RPMI7951 (cell line): ENCODE data around the gene MEAK7. TPM values are rescaled to one million over a fixed set of nuclear protein-coding genes. Genes with fewer than 3 reads are reported as not detected.

ENCODE experiments used
- DNase-seq: peaks from one replicate; pipeline ENCODE4 v3.0.0-alpha.2; 2012; ENCODE audit warnings: low read depth
- total RNA-seq: library from RNA; depleted of rRNA; stranded (reverse); fragments of >200 nt; shearing (Covaris generic); gene quantifications from 2 replicates; pipeline ENCODE4 v1.2.3, GENCODE V29; 2014

MEAK7 gene
- total RNA-seq, 1 experiment from 2014 or later = 17.4 TPM

DNA sequence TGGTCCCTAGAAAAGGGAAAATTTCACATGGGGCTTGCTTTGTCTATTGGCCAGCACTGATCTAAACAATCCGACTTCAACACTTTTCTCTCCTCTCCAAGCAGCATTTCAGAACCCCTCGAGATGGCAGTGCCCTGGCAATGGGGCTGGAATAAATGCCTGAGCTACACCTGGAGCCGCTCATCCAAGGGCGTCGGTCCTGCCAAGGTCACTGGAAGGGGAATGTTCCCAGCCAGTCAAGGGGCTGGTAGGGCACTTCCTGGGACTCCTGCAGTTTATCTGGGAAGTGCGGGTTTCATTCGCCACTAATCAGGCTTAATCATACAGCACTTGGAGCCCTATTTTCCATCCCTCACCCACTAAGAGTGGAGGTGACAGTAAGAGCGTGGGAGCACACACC is 17.1 kb downstream of the MEAK7 start:
- DNase-seq = no peak

DNA sequence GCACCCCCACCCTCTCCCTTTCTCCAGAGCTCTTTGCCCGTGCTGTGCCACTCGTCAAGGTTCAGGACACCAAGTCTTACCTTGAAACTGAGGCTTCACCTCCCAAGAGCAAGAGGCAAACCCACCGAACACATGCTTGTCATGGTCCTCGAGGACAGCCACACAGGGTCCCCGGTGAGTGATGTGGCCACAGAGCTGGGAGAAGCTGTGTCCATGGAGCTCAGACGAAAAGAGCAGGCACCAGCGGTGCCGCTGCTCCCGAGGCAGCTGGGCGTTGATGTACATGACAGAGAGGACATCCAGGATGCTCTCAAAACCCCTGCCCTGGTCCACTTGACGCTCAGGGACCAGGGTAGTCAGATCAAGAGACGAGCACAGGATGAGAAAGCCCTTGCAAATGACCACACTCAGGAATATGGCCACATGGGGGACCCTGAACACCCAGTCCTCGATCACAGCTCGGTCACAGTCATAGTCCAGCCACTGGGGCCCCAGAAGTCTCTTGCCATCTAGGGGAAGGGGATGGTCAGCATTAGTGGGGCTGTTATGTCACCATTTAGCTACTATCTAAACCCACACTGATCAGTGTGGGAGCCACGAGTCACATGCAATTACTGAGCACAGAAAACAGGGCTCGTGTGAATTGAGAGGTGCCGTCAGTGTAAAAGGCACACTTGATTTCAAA is 17.8 kb downstream of the MEAK7 start:
- DNase-seq = no peak

DNA sequence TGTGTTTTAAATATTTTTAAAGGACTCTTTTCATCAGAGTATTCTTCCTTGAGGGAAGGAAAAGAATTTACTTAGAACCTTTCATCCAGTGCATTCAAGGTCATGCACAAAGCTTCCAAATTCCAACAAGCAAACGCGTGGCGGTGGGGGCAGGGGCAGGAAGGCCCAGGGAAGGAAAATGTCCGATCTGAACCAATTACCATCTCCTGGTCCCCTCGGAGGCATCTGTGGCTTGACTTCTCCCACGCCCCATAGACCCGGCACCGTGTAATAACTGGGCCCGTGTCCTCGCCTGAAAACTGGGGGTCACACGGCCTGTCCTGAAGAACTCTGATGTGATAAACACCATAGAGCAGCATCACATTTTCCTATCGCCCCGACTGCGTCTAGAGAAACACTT is 18.3 kb downstream of the MEAK7 start:
- DNase-seq = no peak

DNA sequence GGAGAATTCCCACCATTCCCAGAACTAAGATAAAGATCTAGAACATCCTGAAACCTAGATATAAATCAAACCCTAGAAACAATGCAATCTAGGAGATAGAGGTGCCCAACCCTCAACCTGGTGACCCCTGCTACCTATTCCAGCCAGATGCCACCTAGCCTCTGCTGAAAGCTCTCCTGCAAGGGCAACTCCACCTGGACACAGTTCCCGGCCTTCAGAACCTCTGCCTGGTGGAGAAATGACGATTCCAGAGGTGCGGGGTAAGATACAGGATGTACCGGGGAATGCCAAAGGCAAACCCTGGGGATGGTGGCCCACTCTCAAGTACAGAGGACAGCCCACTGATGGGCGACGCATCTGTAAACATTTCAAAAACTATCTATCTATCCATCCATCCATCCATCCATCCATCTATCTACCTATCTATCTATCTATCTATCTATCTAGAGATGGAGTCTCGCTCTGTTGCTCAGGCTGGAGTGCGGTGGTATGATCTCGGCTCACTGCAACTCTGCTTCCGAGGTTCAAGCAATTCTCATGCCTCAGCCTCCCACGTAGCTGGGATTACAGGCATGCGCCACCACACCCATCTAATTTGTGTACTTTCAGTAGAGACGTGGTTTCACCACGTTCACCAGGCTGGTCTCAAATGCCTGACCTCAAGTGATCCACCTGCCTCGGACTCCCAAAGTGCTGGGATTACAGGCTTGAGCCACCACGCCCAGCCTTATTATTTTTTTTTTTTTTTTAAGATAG is 19.0 kb downstream of the MEAK7 start:
- DNase-seq = no peak

DNA sequence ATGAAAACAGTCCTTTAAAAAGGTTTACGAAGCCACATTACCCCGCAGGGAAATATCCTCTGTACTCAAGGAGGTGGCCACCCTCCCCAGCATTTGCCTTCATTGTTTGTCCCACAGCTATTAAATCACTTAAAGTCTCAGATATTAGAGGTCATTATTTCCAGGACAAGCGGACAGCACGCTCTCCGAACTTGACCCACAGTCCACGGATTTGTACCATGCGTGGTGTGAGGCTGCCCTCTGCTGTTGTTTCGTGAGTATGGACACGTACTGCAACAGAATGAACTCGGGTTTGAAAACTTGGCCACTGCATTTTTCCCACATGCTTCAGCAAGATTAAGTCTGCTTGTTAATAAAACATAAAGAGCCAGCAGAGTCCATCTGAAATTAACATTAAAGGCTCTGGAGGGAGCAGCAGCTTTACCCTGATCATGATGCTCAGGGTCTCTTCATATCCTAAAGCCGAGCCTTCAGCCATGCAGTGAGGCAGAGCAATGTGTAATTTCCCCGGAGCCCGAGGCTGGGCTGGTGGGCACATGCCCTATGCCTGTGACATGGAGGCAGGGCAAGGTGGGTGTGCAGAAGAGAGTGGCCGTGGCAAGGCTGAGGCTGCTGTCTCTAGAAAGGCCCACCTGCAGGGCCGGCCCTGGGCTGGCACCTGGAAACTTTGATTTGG is 19.7 kb downstream of the MEAK7 start:
- peak; percentile 24 for DNase-seq

DNA sequence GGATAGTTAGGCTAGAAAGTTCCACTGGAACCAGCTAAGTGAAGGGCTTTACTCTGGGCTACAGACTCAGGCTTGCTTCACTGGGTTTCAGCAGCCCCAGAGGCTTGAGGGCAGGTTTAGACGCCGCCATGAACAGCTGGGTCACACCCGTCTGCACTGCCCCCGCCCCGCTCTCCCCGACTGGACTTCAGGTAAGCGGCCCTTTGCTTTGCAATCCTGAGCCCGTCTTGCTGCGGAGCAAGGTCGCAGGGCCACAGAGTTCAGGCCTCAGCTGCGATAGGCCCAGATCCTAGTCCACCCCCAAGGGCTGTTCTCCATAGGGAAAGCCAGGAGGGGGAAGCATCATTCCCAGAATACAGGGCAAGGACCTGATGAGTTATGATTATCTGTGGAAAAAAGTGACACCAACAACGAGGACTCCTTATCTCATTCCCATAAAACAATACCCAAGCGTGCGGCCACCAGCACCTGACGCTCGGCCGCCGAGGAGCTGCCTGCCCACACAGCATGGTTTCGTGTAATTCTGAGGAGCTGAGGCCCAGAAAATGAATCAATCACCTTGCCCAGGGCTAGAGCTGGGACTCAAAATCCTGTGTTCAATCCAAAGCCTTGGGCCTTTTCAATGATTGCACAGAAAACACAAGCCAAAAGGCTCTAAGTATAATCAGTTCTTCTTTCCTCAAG is 20.4 kb downstream of the MEAK7 start:
- no peak for DNase-seq

DNA sequence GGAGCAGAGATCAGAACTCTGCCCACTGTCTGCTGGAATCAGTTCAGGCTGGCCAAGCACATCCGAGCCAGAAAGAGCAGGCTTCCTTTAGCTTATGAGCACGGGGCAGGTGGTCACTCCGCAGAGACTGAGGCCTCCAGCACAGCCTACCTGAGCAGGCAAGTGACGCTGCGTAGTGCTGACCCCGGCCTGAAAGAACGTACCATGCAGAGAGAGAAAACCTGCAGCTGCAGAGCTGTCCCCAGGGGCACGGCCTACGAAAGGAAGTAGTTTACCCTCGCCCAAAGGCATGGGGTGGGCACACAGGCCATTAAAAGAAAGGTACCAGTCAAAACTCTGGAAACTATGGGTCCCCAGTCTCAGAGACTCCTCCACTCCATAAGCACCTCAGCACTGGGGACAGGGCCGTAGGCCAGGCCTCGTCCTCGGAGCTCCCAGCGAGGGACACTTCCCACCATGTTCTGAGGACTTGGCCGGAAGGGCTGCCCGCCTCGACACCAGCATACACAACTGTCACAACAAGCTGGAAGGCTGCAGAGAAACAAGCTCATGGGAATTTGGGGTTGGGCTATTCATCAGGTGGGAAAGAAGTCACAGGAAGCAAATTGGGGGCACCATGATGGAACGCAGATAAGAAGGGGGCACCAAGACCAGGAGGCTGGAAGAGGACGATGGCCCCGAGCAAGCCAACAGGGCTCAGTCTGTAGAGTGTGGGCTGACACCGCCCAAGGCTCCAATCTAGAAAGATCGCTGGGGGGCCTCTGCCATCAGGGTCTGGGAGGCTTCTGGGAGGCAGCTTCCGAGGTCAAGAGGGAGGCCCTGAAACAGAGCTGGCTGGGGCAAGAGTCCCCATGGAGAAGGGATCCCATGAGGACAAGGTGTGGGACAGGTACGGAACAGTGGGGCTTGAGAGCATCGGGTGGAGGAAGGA is 21.2 kb downstream of the MEAK7 start:
- DNase-seq = no peak

DNA sequence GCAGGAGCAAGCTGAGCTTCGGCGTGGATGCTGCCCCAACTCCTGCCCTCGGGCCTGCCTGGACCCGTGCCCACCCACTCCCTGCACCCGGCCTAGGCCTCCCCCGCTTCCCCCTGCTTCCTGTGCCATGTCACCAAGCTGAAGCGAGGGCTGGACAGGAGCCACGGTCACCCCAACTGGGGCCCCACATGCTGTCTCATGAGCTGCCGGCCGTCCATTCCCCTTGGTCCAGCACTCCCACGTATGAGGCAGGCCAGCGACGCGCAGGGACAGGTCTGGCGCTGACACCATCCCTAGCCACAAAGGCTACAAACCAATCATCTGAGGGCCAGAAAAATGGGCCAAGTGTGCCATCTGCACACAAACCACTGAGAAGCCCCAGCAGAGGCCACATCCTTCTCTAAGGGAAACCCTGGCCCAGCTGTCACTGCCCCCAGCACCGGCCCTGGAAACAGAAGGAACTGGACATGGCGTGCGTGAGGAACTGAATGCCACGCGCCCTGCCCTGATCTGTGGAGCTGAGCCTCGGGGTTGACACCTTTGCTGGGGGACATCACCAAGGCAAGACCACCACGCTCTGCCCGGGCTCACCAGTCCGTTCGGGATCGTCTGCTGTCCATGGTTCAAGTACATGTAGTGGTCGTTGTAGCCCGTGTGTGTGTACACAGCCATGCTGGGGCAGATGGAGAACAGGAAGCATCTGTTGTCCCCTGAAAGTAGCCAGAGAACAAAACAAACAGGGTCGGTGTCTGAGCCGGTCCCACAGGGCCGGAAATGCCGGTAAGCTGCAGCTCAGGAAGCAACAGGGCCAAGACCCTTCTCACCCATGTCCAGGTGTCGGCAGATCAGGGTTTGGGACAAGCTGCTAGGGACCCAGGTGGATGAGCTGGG is 22.2 kb downstream of the MEAK7 start:
- peak; percentile 56 for DNase-seq

DNA sequence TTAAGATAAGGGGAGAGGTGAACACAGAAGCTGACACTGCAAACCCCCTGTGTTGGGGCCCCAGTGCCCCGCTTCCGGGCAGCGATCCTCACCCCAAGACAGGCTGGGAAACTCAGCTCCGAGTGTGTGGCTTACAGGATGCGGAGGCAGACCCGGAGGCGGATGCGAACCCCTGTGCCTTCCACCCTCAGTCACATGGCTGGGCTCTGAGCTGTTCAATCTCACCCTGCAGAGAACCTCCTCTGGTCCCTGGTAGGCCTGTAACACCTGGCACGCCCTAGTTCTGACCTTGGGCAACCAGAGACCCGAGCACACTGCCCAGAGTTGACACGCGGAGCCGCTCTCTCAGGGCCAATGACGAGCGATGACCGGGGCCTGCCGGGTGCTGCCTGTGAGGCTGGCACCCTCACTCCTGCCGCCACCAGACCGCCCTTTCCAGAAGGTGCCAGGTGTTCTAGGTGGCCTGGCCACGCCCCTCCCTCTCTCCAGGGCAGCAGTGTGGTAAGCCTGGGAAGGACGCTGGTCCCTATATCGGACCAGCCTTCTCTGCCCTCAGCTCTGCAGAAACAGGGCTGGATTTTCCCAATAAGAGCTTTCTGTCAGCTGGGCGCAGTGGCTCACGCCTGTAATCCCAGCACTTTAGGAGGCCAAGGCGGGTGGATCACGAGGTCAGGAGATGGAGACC is 23.3 kb downstream of the MEAK7 start:
- DNase-seq = no peak

DNA sequence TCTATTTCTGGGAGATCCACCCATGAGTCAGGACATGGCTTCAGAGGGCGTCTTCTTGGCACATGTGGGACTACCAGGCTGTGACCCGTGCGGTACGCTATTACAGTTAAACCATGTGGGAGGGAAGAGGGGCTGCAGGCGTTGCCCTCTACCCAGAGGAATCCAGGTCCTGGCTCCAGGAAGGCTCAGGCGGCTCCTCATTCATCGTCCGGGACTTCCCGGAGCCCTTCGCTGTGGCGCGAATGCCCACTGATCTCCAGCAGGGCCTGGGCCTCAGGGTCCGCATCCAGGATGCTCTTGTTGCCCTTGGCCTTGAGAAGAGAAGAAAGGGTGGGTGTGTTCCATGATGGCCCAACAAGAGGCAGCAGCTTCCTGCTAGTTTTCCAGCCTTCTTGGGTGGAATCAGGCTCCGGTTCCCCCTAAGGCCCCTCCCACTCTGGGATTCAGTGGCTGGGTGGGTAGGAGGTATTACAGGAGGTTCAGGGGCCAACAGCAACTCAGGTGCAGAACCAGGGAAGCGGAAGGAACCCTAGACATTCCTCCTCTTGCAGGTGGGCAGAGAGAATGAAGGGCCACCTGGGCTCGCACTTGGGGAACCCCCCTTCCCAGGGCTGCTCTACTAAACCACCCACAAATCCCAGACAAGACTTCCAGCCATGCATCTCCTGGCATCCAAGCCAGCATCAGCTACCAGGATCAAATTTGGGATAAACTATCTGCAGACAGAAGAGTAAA is 24.6 kb downstream of the MEAK7 start:
- no peak for DNase-seq

DNA sequence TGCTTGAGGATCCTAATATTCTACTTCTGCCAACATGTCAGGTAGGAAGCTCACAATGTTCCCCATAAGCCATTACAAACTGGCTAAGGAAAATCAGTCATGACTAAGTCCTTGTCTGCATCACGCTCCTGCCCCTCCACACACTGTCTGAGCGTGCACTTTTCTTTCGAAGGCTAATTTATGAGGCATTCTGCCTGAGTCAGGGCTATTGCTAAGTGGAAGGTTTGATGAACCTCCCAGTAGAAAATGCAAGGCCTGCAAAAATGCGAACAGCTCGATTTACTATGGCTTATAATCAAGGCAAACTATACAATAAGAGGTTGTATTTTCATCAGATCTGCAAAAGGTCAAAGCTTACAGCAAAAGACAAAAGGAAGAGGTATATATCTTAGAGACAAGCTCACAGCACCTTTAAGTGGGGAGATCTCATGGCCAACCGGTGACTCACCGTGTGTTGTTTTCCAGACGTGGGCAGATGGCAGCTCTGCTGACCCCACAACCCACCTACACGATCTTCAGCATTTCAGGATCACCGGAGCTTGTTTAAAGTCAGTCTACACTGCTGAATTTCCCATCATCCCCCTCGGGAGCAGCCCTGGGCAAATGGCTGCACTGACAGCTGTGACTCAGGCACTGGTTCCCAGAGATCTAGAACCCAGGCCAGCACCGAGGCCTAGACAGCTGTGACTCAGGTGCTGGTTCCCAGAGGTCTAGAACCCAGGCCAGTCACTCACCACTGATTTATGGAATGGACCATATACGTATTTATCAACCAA is 26.1 kb downstream of the MEAK7 start:
- peak; percentile 71 for DNase-seq

DNA sequence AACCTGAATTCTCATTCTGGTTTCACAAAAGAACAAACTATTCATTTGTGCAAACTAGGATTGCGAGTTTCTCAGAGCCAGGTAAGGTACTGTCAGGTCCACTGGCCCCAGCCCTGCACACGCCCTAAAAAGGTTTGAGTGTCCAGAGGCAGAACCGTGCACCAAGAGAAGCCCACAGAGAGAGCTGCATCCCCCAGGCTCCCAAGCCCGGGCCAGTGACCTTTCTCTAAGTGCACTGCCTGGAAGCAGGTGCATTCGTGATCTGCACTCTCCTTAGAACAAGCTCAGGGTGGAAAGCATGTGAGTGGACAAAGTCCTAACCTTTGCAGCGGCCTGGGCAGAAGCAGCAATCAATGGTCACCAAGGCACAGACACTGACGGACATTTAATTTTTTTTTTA is 26.8 kb downstream of the MEAK7 start:
- no peak for DNase-seq

DNA sequence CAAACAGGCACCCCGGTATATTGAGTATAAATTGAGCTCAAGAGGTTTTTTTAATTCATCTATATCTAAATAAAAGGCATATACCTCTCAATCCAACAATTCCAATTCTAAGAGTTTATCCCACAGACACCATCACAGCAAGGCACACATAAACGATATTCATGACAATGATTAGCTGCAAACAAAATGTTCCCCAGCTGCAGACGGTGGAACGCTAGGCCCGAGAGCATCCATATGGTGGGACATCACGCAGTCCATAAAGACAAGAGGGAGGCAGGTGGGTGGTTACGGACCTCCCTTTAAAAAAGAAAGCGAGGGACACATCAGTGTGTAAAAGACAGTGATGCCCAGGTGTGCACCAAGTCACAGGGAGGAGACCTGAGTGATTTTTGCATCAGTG is 28.1 kb downstream of the MEAK7 start:
- no peak for DNase-seq

DNA sequence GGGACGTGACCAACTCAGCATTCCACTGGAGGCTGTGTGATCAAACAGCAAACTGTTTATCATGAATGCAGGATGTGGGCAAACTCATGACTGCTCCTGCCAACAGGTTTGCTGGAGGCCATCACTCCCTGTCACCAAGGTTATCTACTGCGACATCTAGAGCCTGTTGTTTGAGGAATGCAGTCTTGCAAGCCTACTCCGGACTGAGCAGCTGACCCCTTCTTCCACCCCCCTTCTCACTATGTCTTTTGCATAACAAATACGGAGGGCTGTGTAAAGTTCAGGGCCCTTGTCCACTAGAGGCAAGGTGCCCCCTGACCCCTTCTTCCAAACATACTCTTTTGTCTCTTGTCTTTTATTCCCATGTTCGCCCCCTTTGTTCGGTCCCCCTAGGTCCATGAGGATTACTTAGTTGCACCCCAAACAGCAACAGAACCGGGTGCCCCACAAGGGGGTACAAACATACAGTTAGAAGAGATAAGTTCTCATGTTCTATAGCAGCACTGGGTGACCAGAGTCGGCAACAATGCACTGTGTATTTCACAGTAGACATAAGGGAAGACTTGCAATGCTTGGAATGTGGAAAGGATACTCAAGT is 28.7 kb downstream of the MEAK7 start:
- DNase-seq = peak; percentile 36

DNA sequence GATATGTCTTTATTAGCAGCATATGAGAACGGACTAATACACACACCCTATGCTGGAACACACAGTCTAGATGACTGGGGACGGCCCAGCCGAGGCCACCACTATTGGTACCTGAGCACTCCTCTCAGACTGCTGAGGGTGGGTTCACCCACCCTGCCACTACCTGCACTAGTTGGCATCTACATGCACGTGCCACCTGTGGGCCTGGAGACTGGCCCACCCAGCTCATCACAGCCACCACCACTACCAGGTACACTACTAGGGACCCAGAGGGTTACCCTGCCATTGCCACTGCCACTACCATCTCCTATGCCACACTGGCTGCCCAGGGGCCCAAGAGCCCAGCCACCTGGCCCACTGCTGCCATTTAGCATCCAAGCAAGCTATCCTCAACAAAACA is 32.5 kb downstream of the MEAK7 start:
- no peak for DNase-seq

DNA sequence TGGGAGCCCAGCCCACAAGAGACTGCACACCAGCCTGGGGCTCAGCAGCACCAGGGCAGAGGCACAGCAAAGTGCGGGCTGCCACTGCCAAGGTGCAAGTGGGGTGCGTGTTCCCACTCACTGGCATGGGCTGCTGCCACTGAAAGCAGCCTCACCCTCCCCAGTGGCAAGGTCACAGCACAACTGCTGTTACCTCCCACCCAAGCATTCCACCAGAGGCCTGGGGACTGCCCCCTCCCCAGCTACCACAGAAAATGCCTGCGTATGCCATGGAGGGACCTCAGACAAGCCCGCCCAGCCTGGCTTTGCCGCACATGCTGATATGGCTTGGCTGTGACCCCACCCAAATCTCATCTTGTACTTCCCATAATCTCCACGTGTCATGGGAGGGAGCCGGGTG is 33.1 kb downstream of the MEAK7 start:
- no peak for DNase-seq

DNA sequence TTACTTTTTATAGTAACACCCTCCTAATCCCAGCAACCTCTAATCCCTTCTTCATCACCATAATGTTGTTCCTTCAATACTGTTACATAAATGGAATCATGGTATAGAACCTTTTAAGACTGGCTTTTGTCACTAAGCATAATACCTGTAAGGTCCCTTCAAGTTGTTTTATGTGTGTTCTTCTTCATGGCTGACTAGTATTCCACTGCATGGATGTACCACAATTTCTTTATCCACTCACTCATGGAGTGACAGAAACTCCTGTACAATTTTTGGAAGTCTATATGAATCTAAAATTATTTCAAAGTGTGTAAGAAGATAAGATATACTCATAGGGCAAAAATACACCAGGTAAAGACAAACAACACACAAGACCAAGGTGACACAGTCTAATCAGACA is 36.8 kb downstream of the MEAK7 start:
- no peak for DNase-seq

DNA sequence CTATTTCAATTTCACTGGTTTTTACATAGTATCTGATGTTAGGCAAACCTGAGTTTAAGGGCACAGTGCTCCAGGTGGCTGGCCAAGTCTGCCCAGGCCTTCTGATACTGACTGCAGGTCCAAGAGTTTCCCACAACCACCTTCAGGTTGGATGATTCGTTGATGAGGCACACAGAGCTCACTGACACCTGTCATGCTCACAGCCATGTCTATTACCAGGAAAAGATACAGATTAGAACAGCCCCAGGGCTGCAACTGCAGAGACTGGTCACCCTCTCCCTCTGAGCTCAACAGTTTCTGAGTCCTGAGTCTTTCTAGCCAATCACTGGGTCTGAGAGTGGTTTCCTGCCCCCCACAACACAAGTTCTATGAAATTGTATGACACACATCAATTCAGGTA is 37.2 kb downstream of the MEAK7 start:
- no peak for DNase-seq
